ENCODE measurements around the gene PPP1R37. TPM values are rescaled to one million over a fixed set of nuclear protein-coding genes. Genes with fewer than 3 reads are reported as not detected.

The PPP1R37 gene
- total and polyA plus RNA-seq, 2 of the 8 experiments (the other 6 are each of a cell fraction or from before 2014, with no cell fraction given) = 14.6 to 25.7 TPM

GRCh38 chr19:45142016-45142725, 49.2 kb downstream of the PPP1R37 start (continued):
- TF ChIP-seq HDAC6 (IDR thresholded peaks at IDR 0.05; ENCODE audit: low read depth, low read length) = no peak
- no peak for TF ChIP-seq SIRT6 (IDR thresholded peaks at IDR 0.05; ENCODE audit: low read length)
